ENCODE data around the gene GET4.

- TF ChIP-seq CTCF (IDR thresholded peaks at IDR 0.05) (no peak), POLR2A (IDR thresholded peaks at IDR 0.05) (no peak)
Observed at GRCh38 chr7:841943-842342, 34.4 kb upstream of the GET4 start.

All from body of pancreas (tissue), 4 donors.